GM18508 (cell line): ENCODE results near the gene AMFR.

Experiments
- ATAC-seq: cut with Tn5 transposase; IDR thresholded peaks from one replicate; pipeline ENCODE4 v1.9.1; 2021; ENCODE audit warnings: moderate number of reproducible peaks; ENCODE audit not compliant: insufficient read depth, unreplicated experiment

AMFR gene

DNA sequence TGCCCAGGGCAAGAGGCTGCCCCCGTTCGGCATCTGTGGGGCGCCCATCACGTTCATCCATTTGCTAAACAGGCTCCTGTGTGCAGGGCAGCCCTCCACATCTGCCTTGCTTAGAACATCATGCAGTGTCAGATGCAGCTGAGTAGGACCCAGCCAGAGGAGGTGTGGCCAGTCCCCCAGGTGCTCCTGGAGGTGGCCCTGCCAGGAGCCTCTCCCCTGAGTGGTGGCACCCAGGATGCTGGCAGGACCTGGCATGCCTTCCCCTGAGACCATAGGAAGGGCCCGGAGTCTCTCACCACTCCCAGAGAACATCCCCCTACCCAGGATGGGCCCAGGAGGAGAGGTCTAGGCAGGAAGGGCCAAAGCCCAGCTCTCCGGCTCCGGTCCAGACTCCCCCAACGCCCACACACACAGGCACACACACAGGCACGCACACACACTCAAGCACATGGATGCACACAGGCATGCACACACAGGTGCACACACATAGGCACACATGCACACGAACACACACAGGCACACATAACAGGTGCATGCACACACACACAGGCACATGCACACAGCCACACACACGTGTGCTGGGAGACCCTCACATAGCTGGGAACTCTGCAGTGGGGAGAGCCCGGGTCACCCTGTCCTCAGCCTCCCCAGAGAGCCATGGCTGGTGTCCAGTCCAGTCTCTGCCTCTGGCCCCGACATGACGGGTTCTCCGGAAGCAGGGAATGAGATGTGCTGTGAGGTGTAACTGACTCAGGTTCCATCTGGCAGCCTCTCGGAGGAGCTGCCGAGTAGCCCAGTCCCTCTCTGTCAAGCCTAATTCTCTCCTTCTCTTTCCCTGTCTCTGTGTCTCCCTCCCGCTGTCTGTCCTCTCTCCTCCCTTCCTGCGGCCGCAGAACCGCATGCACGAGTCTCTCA is 74.6 kb downstream of the AMFR start:
- no peak for ATAC-seq

GRCh38 chr16:56349711-56350161 is 75.6 kb downstream of the AMFR start:
- no peak for ATAC-seq

GRCh38 chr16:56349086-56349415 is 76.3 kb downstream of the AMFR start:
- ATAC-seq, result no peak

DNA sequence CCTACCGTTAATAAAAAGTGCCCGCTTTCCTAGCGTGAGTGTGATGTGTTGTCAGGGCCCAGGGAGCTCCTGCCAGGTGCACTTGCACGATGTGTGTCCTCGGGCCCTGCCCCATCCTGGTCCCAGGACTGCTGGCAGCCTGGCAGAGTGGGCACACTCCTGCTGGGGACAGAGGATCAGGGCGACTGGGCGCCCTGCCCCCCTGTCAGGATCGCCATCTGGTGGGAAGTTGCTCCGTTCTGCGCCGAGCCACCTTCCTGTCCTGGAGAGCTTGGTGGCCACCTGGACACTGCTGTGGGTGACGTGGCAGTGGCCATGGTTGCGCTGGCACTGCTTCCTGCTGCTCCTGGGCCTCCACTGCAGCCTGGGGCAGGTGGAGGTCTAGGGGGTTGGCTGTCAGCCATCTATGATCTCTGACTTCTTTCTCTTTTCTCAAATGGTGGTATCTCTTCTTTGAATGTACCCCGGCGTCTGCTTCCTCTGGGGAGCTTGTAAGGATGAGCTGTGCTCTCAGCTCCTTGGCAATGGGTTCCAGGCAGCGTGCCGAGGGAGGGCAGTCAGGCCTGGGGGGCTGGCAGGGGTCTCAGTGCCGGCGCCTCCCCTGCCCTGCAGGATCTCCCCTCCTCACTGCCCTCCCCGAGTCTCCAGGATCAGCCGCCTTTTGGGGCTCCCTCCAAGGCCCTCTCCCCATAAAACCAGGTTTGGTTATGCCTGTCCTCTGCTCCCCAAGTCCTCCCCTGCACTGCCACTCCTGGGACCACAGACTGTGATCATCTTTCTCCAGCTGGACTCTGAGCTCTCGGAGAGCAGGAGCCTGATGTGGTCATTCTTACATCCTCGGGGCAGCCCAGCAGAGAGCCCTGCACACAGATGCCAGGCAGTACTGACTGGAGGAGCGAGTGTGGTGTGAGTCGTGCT is 76.9 kb downstream of the AMFR start:
- ATAC-seq, result no peak

DNA sequence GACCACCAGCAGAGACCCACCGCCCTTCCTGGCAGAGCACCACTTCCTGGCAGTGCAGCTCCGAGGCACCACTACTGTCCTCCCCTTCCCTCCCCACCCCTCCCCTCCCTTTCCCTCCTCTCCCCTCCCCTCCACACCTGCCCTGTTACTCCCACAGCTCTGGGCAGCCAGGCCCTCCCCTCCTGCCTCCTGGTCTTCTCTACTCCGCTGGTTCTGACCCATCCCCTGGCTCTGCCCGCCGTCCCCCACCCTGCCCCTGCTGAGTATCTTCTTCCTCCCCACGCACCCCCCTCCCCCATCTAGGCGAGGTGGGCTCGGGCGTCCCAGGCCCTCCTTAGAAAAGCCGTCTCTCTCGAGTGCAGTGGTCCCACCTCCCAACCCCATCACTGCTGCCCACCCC is 77.7 kb downstream of the AMFR start:
- no peak for ATAC-seq

DNA sequence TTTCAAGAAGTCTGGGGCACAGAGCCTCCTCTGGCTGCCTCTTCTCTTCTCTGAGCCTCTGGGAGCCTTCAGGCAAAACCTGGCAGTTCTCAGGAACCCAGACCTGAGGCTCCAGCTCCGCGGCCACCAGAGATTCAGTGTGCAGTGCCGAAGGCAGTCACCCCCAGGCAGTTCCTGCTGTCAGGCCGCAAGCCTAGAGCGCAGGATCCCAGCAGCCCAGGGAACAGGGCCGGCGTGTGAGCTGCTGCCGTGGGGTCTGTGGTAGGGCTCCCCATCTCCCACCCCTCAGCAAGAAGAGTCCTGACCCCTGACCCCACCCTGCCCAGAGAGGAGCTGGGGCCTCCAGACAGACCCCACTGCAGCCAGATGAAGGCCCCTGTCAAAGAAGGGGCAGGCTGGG is 78.2 kb downstream of the AMFR start:
- ATAC-seq, result no peak

- ATAC-seq, result no peak
These were observed 79.0 kb downstream of the AMFR start for GRCh38 chr16:56346131-56346890.

DNA sequence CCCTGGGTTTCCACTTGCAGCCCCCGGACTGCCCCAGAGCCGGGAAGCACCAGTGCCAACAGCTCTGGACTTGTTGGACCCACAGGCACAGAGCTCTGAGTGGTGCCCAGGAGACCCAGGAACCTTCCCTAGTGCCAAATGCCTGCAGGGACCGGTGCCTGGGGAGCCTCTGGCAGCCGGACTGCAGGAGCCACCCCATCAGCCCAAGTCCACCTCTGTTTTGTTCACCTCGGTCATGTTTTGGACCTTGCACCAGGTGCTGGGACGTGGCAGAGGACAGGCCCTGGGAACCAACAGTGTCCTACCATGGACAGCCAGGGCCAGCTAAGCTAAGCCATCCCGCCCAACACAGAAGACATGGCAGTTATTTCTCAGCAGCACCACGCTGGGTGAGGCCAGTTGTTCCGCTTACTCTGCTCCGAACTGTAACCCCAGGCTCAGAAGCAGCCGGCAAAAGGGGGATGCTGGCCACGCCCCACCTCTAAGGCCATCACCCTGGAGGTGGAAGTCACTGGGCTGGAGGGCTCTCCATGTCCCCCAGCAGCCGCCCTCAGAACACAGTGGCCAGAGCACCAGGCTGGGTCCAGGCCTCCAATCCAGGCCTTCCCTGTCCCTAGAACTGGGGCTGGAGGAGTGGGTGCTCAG is 79.8 kb downstream of the AMFR start:
- no peak for ATAC-seq

GRCh38 chr16:56344518-56345405 is 80.6 kb downstream of the AMFR start:
- ATAC-seq, result no peak

- no peak for ATAC-seq
These were observed 81.5 kb downstream of the AMFR start for GRCh38 chr16:56343661-56344517.

GRCh38 chr16:56341656-56342399 is 83.5 kb downstream of the AMFR start:
- no peak for ATAC-seq

- ATAC-seq, result no peak
These were observed 84.4 kb downstream of the AMFR start for GRCh38 chr16:56340864-56341365.

DNA sequence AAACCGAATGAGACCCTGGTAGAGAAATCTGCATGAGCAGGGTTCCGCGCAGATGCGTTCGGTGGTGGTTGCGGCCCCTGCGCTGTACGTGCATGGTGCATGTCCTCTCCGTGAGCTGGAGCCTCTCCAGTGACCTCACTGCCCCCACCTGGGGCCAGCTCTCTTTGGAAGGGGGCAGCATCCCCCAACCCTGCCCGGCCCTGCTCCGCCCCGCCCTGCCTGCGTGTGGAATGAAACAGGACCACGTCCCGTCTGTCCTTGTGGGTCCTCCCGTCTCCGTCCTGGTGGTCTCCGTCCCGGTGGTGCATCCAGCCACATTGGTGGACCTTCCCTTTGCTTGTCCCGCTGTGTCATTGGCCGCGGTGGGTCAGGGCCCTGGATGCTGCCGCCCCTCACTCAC is 84.9 kb downstream of the AMFR start:
- ATAC-seq, result no peak

DNA sequence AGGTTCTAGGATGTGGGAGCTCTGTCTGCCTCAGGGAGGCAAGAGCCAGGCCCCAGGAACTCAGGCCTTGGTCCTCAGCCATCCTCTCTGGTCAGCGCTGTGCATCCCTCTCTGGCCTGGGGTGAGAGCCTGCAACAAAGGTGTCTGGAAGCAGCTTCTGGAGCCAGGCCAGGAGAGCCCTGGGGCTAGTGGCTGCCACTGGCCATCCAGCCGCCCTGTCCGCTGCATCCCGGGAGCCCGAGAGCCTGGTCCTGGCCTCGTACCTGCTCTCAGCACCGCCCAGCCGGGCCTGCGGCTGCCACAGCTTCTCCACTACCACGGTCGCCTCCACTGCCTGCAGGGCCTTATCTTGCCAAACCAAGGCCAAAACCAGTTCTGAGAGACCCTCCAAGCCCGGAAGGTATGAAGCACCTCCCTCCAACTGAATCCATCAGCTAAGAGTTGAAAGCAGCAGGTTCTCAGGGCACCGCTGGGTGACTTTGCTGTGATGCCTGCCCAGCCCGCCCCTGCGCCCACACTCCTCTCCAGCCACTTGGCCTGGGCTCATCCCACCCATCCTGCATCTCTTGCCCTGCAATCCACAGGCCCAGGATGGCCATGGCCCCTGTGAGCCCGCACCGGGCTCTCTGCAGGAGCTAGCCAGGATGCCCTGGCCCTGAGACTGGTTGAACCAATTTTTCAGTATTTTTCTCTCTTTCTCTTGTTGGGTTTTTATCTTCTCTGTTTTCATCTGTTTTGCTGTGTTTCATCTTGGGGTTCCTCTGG is 85.7 kb downstream of the AMFR start:
- ATAC-seq, result no peak

DNA sequence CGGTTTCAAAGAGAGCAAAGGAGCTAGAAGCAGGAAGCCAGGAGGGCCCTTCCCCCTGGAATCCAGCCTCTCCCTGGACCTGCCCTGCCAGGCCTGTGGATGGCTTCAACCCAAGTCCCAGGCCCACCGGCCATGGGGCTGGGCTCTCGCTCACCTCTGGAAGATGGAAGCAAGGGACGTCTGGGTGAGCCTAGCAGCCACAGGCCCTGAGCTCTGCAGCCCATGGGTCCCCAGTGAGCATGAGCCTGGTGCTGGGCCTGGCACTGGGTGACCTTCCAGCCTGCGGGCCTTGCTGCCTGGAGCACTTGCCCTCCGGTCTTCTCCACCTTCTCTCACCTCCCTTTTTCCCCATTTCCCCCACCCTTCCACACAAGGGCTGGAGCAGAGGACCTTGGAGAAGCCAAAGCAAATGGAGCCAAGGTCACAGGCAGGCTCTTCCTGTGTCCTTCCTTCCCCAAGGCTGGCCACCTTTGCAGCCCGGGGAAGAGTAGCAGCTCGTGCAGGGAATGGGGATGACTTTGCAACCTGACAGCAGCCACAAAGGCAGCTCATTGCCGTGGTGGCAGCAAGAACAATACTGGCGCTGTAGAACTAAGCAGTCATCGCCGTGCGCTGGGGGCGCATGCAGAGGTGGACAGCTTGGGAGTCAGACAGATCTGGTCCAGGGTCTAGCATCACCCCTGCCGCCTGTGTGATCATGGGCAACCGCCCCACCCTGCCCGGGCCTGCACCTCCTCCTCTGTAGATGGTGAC is 86.6 kb downstream of the AMFR start:
- no peak for ATAC-seq

DNA sequence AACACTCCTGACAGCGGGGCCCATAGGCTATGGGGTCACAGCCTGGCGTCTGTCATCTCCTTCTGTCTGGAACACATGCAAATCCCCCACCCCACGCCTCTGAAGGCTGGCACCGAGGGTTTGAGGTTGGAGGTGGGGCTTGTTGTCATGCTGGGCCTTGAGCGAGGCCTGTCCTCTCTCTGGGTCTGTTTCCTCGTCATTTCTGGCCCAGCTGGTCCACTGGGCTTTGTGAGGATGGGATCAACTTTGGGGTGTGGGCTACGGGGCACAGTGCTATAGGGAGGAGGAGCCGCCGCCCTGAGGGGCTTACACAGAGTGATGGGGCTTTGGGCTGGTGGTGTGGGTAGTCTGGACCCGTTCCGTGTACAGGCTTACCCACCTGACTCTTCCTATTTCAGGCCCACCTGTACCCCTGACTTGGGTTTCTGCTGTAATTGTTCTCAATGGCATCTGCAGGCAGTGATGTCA is 87.5 kb downstream of the AMFR start:
- ATAC-seq, result no peak
